ENCODE results near the gene GMPR2.
"Not testable (repeated sequence)": the region's sequence is repeated elsewhere in the genome, so short reads cannot be mapped to it uniquely, and the experiment has no call there.

GRCh38 chr14:24216876-24217275 is 15.9 kb upstream of the GMPR2 start:
- not testable (repeated sequence) for TF ChIP-seq POLR2A, POLR2AphosphoS5, TAF1 (IDR thresholded peaks at IDR 0.05; ENCODE audit: low read depth, low read length)

All from GM12891 (cell line).